ENCODE results near the gene DUSP28. TPM values are rescaled to one million over a fixed set of nuclear protein-coding genes. Genes with fewer than 3 reads are reported as not detected.

Gene DUSP28
- total RNA-seq, 4 donors from 2014 or later, result 3.0 to 5.3 (median 4.0) TPM

DNA sequence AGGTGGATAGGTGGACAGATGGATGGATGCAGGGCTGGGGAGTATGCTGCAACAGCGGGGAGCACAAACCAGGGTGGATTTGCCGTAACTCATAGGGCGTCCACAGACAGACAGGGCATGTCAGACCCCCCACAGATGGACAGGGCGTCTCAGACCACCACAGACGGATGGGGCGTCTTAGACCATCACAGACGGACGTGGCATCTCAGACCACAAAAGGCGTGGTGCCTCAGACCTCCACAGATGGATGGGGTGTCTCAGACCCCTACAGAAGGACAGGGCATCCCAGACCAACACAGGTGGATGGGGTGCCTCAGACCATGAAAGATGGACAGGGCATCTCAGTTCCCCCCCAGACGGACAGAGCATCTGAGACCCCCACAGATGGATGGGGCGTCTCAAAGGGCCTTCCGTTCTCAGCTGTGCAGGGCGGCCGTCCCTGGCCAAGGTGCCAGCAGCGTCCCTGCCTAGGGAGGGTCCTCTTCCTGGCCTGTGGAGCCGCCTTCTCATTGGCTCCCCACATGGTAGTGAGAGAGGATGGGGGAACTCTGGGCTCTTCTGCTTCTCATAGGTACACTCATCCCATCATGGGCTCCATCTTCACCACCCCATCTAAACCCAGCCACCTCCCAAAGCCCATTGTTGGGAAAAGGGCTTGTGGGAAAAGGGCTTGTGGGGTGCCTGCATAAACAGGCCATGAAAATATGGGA is 4.5 kb upstream of the DUSP28 start:
- no peak overlapping the region for H3K4me3 ChIP-seq
- no peaks in the 10 kb centered on the region for H3K9me3 ChIP-seq
- no peak overlapping the region for H3K27ac ChIP-seq
- peaks cover 21% of the 10 kb centered on the region for H3K27me3 ChIP-seq
- peaks cover 0 to 37% (median 21%) of the 10 kb centered on the region in 3 donors for H3K4me1 ChIP-seq
- 90 to 100% methylated on average over 1 to 2 of the region's 16 CpGs for WGBS, 2 donors (ENCODE audit: low coverage in 1 of 2)
- peaks cover 0 to 38% of the 10 kb centered on the region in 2 donors for H3K36me3 ChIP-seq
- TF ChIP-seq POLR2AphosphoS5 (IDR thresholded peaks at IDR 0.05) (no peak), POLR2A (IDR thresholded peaks at IDR 0.05) (no peak), EP300 (IDR thresholded peaks at IDR 0.05) (no peak)
- TF ChIP-seq, protein P1, sequence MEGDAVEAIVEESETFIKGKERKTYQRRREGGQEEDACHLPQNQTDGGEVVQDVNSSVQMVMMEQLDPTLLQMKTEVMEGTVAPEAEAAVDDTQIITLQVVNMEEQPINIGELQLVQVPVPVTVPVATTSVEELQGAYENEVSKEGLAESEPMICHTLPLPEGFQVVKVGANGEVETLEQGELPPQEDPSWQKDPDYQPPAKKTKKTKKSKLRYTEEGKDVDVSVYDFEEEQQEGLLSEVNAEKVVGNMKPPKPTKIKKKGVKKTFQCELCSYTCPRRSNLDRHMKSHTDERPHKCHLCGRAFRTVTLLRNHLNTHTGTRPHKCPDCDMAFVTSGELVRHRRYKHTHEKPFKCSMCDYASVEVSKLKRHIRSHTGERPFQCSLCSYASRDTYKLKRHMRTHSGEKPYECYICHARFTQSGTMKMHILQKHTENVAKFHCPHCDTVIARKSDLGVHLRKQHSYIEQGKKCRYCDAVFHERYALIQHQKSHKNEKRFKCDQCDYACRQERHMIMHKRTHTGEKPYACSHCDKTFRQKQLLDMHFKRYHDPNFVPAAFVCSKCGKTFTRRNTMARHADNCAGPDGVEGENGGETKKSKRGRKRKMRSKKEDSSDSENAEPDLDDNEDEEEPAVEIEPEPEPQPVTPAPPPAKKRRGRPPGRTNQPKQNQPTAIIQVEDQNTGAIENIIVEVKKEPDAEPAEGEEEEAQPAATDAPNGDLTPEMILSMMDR (IDR thresholded peaks at IDR 0.05), result no peak
- ATAC-seq, result no peak

DNA sequence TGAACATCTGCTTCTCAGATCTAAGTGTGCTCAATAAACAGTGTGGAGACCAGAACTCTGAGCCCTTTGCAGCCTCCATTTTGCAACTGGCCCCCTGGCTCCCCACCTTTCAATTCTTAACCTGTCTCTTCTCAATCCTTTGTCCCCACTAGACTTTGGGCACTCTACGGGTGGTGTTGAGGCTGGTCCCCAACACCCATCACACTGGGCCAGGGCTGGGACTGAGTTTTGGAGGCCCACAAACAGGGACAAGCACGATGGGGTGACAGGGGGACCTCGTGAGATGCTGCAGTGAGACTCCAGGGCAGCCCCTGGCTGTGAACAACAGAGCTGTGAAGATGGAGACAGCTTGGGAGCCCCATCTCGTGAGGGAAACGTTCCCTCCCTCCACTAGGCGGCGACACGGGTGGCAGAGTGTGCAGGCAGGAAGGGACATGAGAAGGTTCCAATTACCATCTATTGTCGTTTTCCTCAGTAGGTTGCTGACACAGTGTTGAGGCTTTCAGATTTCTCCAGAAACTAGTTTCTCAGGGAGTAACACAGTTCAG is 3.5 kb upstream of the DUSP28 start:
- WGBS, 2 donors (ENCODE audit: low coverage in 1 of 2), result 30% methylated on average over 7 of the region's 9 CpGs; no CpG with 5 or more reads in 1 of the 2 donors
- H3K4me3 ChIP-seq, result no peak overlapping the region
- TF ChIP-seq POLR2A (IDR thresholded peaks at IDR 0.05), result no peak
- TF ChIP-seq, protein P1 (IDR thresholded peaks at IDR 0.05), result peak in 1 of 4 experiments; percentile 33

DNA sequence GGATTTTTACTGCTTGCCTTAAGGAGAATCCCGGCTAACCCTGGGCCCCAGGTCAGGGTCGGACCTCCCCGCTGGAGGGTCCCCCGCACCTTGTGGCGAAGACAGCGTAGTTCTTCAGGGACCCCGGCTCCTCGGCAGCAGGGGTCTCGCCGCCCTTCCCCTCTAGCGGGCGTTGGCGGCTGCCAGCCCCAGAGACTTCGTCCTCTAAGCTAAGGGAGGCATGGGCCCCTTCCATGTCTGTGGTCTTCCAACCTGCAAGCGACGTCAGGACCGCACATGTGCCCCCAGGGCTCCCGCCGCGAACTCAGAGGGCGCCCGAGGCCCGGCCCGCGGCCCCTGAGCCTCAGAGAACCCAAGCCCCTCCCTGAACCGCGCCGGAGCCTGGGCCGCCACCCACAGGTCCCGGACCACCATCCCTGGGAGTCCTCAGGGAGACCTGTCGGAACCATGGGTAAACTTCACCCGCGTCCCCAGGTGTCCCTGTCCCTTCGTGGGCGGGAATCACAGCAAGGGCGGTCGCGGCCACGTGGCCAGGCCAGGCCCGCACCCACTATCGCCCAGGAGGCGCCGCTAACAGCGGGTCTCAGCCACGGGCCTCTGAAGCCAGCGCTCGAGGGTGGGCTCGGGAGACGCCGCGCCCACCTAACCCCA is 2.9 kb upstream of the DUSP28 start:
- Histone ChIP-seq H3K9me3 (no peaks in the 10 kb centered on the region), H3K4me1 (peaks cover 0 to 48% (median 28%) of the 10 kb centered on the region in 3 donors), H3K36me3 (peaks cover 0 to 24% of the 10 kb centered on the region in 2 donors), H3K4me3 (peak overlapping the region; percentile 26 to 56), H3K27me3 (peaks cover 21% of the 10 kb centered on the region), H3K27ac (no peak overlapping the region)
- WGBS, 2 donors (ENCODE audit: low coverage in 1 of 2), result no CpG with 5 or more reads among the region's 51 CpGs
- ATAC-seq, result no peak
- TF ChIP-seq, protein P1 (IDR thresholded peaks at IDR 0.05), result no peak
- TF ChIP-seq POLR2AphosphoS5 (IDR thresholded peaks at IDR 0.05) (no peak), EP300 (IDR thresholded peaks at IDR 0.05) (no peak), POLR2A (IDR thresholded peaks at IDR 0.05) (no peak)

More for the DNA sequence above, 3.5 kb upstream of the DUSP28 start:
- H3K4me1 ChIP-seq, result peaks cover 0 to 42% (median 25%) of the 10 kb centered on the region in 3 donors
- peaks cover 0 to 28% of the 10 kb centered on the region in 2 donors for H3K36me3 ChIP-seq
- no peaks in the 10 kb centered on the region for H3K9me3 ChIP-seq
- no peak for ATAC-seq
- no peak overlapping the region for H3K27ac ChIP-seq
- H3K27me3 ChIP-seq, result peaks cover 21% of the 10 kb centered on the region

DNA sequence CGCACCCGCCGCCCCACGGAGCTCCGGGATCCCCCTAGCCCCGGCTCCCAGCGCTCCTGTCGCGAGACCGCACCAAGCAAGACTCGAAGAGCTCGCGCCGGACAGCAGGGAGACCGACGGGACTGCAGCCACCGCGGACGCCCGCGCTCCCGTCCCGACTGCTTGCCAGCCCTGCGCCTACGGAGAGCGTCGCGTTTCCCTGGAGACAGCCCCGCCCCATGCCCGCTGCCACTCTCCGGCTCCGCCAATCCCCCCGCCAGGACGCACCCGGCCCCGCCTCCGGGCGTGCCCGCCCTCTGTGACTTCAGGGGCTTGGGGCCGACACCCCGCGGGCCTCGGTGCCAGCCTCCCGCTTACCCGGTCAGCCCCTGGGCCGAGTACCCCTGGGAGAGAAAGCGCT is 2.3 kb upstream of the DUSP28 start, which contains the start of gene ANKMY1:
TSS of gene ANKMY1 (minus strand) at position 181 of the 400 bp plus-strand sequence. CDS start 653 bp downstream, outside the sequence.
- no CpG with 5 or more reads among the region's 47 CpGs for WGBS, 2 donors (ENCODE audit: low coverage in 1 of 2)
- ATAC-seq, result no peak
- peaks cover 0 to 20% of the 10 kb centered on the region in 2 donors for H3K36me3 ChIP-seq

More for the DNA sequence above, 2.3 kb upstream of the DUSP28 start, which contains the start of gene ANKMY1:
- H3K27ac ChIP-seq, result no peak within 1 kb of the TSS
- H3K27me3 ChIP-seq, result peaks cover 21% of the 10 kb centered on the region
- no peaks in the 10 kb centered on the region for H3K9me3 ChIP-seq
- peak within 1 kb of the TSS; percentile 26 to 56 for H3K4me3 ChIP-seq
- peaks cover 0 to 51% (median 28%) of the 10 kb centered on the region in 3 donors for H3K4me1 ChIP-seq
- no peak for TF ChIP-seq POLR2A (IDR thresholded peaks at IDR 0.05)
- TF ChIP-seq POLR2AphosphoS5 (IDR thresholded peaks at IDR 0.05), result no peak
- no peak for TF ChIP-seq EP300 (IDR thresholded peaks at IDR 0.05)
- TF ChIP-seq, protein P1 (IDR thresholded peaks at IDR 0.05), result no peak

All from gastroesophageal sphincter (tissue), 4 donors.